Suppressor macrophage treated with lipopolysaccharide for 4 hours (primary cell): ENCODE data around the gene DCC.

Source experiments
- DNase-seq: peaks from one replicate; pipeline ENCODE4 v3.0.0-alpha.2; 2020

DCC gene

GRCh38 chr18:52715991-52716390 lies 376.0 kb downstream of the DCC start:
- no peak for DNase-seq

GRCh38 chr18:52716973-52717372 lies 377.0 kb downstream of the DCC start:
- no peak for DNase-seq

GRCh38 chr18:52722904-52723303 lies 382.9 kb downstream of the DCC start:
- DNase-seq, result no peak

GRCh38 chr18:52723550-52723970 lies 383.6 kb downstream of the DCC start:
- no peak for DNase-seq

GRCh38 chr18:52730972-52731619 lies 391.1 kb downstream of the DCC start:
- DNase-seq, result no peak

GRCh38 chr18:52738946-52739345 lies 398.9 kb downstream of the DCC start:
- no peak for DNase-seq

GRCh38 chr18:52746986-52747385 lies 407.0 kb downstream of the DCC start:
- DNase-seq, result no peak

- DNase-seq, result no peak
These were observed 407.9 kb downstream of the DCC start for GRCh38 chr18:52747869-52748268.

GRCh38 chr18:52748343-52748742 lies 408.3 kb downstream of the DCC start:
- DNase-seq, result no peak

GRCh38 chr18:52749542-52749941 lies 409.5 kb downstream of the DCC start:
- no peak for DNase-seq

GRCh38 chr18:52750995-52751394 lies 411.0 kb downstream of the DCC start:
- no peak for DNase-seq

- DNase-seq, result no peak
These were observed 424.3 kb downstream of the DCC start for GRCh38 chr18:52764316-52764715.

GRCh38 chr18:52766002-52766545 lies 426.1 kb downstream of the DCC start:
- DNase-seq, result no peak

GRCh38 chr18:52781113-52781512 lies 441.1 kb downstream of the DCC start:
- DNase-seq, result no peak

- DNase-seq, result no peak
These were observed 451.3 kb downstream of the DCC start for GRCh38 chr18:52791321-52791720.

GRCh38 chr18:52812834-52813233 lies 472.8 kb downstream of the DCC start:
- no peak for DNase-seq

- no peak for DNase-seq
These were observed 473.8 kb downstream of the DCC start for GRCh38 chr18:52813635-52814416.

- no peak for DNase-seq
These were observed 475.7 kb downstream of the DCC start for GRCh38 chr18:52815651-52816050.

GRCh38 chr18:52816121-52816520 lies 476.1 kb downstream of the DCC start:
- no peak for DNase-seq

- DNase-seq, result no peak
These were observed 482.2 kb downstream of the DCC start for GRCh38 chr18:52822160-52822559.

- no peak for DNase-seq
These were observed 484.1 kb downstream of the DCC start for GRCh38 chr18:52824126-52824525.

GRCh38 chr18:52826994-52827393 lies 487.0 kb downstream of the DCC start:
- no peak for DNase-seq

- DNase-seq, result no peak
These were observed 489.3 kb downstream of the DCC start for GRCh38 chr18:52829320-52829719.

- no peak for DNase-seq
These were observed 489.9 kb downstream of the DCC start for GRCh38 chr18:52829876-52830405.
